ENCODE results near the gene ASB8.
A peak's percentile ranks its signal among the peaks of the same experiment; 100 is the strongest.

Gene ASB8

DNA sequence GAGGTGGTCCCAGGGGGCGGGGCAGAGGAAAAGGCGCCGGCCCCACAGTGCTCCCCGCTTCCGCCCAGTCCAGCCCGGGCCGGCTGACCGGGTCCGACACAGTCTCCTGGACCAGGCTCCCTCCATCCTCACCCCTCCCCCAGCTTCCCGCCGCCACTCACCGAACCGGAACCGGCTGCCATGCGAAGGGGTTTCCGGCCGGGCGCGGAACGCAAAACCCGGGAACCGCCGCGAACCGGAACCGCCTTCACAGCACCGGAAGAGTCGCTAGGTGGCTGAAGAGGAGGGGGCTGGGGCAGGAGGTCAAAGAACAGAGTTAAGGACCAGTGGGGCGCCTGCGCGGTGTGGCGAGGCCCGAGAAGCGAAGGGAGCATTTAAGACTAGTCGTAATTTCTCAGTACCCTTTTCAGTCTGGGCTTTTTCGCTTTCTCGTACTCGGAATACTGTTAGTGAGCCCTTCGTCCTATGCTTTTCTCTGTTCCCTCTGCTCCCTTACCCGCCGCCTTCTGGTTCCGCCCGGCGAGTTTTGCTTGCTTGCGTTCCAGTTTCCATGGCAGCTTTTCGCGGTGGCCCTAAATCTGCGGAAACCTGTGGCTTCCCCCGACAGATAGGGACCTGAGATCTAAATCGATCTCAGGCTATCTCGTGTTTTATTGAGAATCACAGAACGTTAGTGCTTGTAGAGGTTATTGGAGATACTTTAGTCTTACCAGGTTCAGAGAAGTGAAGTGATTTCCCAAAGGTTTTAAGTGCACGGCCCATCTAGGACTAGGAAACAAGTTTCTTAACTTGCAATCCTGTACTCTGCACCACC is 51.2 kb downstream of the ASB8 start, which contains the start of gene SENP1:
Gene SENP1 (minus strand): TSS at position 213 of the 814 bp plus-strand sequence. CDS start 4,607 bp downstream, outside the sequence.
- peak; percentile 84 to 88 for DNase-seq

DNA sequence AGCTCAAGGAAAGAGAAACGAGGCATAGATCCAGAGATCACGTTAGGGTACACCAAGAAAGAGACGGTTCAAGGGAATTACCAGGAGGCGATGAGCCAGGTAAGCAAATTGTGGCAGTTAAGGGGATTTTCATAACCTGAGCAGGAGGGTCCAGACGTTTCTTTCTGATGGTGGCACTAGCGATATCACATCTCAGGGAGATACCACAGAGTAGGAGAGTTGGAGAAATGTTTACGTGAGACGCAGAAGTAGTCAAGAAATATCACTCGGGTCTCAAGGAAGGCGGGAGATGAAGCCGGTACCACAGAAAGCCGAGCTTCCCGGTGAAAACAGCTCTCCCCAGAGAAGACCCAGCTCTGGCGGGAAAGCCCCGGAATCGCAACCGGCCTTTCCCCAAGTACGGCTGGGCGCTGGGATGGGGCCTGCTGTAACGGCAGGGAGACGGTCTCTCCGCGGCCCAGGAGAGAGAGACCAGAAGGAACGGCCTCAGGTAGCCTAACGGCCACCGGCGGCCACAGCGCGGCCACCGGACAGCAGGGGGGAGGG is 51.9 kb downstream of the ASB8 start:
- DNase-seq, result peak; percentile 5 to 7

DNA sequence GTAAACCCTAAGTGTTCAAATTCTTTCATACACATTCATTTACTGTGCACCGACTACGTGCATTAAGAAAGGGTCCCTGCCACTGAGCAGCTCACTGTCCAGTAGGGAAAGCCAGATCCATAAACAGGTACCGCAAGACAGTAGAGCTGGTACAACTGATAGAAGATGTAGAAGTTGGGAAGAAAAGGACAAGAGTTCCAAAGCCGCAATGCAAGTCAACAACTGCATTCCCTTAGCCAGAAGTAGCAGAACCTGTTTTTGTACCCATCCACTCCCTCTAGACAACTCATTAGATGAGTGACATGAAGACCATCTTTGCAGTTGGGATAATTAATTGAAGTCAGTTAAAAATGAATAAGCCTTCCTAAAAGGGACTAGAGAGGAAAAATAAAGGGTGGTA is 52.8 kb downstream of the ASB8 start:
- no peak for DNase-seq
